MCF 10A (cell line): ENCODE measurements around the gene HBQ1. TPM values are rescaled to one million over a fixed set of nuclear protein-coding genes. Genes with fewer than 3 reads are reported as not detected.
"Not testable (repeated sequence)": the region's sequence is repeated elsewhere in the genome, so short reads cannot be mapped to it uniquely, and the experiment has no call there.

Experiments
- BruUV-seq: library from RNA; stranded (reverse); fragments of 400-500 nt; replicated peaks from 2 replicates; lab custom pipeline; 2021; lab: Mats Ljungman, UMichigan
- CTCF ChIA-PET: fragments of 300-600 bp; sonication (Branson Sonifier 250); formaldehyde crosslinking; extraction: SDS; loops from one replicate; lab custom pipeline; 2021; ENCODE audit warnings: antibody characterized with exemption, inconsistent platforms; lab: Yijun Ruan, JAX
- POLR2A ChIA-PET: fragments of 300-600, 350-650 bp; sonication (Branson Sonifier 250); formaldehyde crosslinking; extraction: SDS; loops from one replicate; lab custom pipeline; 2020; ENCODE audit warnings: antibody characterized with exemption, inconsistent platforms; lab: Yijun Ruan, JAX
- DNase-seq: peaks from one replicate; pipeline ENCODE4 v3.0.0-alpha.2; 2018; ENCODE audit not compliant: unreplicated experiment
- H3K27ac Mint-ChIP-seq: one replicate; pipeline ENCODE4 v1.8.0; 2022; ENCODE audit warnings: mild to moderate bottlenecking, low read depth, mixed read lengths; ENCODE audit not compliant: unreplicated experiment
- H3K27me3 Mint-ChIP-seq: one replicate; pipeline ENCODE4 v1.8.0; 2022; ENCODE audit warnings: mixed read lengths; ENCODE audit not compliant: insufficient read depth, unreplicated experiment
- H3K36me3 Mint-ChIP-seq: one replicate; pipeline ENCODE4 v1.8.0; 2022; ENCODE audit warnings: mild to moderate bottlenecking, moderate library complexity, mixed read lengths; ENCODE audit not compliant: insufficient read depth, unreplicated experiment
- H3K4me1 Mint-ChIP-seq: one replicate; pipeline ENCODE4 v1.8.0; 2022; ENCODE audit warnings: mixed read lengths; ENCODE audit not compliant: insufficient read depth, unreplicated experiment
- H3K4me3 Mint-ChIP-seq: one replicate; pipeline ENCODE4 v1.8.0; 2022; ENCODE audit warnings: mild to moderate bottlenecking, moderate library complexity, mixed read lengths; ENCODE audit not compliant: unreplicated experiment
- H3K9me3 Mint-ChIP-seq: one replicate; pipeline ENCODE4 v1.8.0; 2022; ENCODE audit warnings: mixed read lengths; ENCODE audit not compliant: unreplicated experiment
- intact Hi-C: fragments of 100-400 bp; cut with micrococcal nuclease; formaldehyde crosslinking; loops from 2 replicates; pipeline ENCODE4 v1.14.1; 2022
- total RNA-seq: library from RNA; stranded (reverse); gene quantifications from 2 replicates; pipeline ENCODE4 v1.2.3, GENCODE V29; 2022
- TF ChIP-seq, protein P1 (sequence below): fragments of 200-600 bp; IDR thresholded peaks from one replicate; pipeline ENCODE4 v1.8.0; 2022; ENCODE audit warnings: antibody characterized with exemption, mild to moderate bottlenecking; ENCODE audit not compliant: unreplicated experiment

Gene HBQ1
- total RNA-seq, 1 experiment from 2014 or later: not detected

DNA sequence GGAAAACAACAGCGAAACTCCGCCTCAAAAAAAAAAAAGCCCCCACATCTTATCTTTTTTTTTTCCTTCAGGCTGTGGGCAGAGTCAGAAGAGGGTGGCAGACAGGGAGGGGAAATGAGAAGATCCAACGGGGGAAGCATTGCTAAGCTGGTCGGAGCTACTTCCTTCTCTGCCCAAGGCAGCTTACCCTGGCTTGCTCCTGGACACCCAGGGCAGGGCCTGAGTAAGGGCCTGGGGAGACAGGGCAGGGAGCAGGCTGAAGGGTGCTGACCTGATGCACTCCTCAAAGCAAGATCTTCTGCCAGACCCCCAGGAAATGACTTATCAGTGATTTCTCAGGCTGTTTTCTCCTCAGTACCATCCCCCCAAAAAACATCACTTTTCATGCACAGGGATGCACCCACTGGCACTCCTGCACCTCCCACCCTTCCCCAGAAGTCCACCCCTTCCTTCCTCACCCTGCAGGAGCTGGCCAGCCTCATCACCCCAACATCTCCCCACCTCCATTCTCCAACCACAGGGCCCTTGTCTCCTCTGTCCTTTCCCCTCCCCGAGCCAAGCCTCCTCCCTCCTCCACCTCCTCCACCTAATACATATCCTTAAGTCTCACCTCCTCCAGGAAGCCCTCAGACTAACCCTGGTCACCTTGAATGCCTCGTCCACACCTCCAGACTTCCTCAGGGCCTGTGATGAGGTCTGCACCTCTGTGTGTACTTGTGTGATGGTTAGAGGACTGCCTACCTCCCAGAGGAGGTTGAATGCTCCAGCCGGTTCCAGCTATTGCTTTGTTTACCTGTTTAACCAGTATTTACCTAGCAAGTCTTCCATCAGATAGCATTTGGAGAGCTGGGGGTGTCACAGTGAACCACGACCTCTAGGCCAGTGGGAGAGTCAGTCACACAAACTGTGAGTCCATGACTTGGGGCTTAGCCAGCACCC is 5.0 kb upstream of the HBQ1 start:
- DNase-seq: no peak
- Mint-ChIP-seq H3K4me1 (no peaks in the 10 kb centered on the region), H3K4me3 (no peak overlapping the region), H3K27ac (no peak overlapping the region), H3K36me3 (no peaks in the 10 kb centered on the region), H3K27me3 (peaks cover 58% of the 10 kb centered on the region), H3K9me3 (no peaks in the 10 kb centered on the region)
- TF ChIP-seq, protein P1, sequence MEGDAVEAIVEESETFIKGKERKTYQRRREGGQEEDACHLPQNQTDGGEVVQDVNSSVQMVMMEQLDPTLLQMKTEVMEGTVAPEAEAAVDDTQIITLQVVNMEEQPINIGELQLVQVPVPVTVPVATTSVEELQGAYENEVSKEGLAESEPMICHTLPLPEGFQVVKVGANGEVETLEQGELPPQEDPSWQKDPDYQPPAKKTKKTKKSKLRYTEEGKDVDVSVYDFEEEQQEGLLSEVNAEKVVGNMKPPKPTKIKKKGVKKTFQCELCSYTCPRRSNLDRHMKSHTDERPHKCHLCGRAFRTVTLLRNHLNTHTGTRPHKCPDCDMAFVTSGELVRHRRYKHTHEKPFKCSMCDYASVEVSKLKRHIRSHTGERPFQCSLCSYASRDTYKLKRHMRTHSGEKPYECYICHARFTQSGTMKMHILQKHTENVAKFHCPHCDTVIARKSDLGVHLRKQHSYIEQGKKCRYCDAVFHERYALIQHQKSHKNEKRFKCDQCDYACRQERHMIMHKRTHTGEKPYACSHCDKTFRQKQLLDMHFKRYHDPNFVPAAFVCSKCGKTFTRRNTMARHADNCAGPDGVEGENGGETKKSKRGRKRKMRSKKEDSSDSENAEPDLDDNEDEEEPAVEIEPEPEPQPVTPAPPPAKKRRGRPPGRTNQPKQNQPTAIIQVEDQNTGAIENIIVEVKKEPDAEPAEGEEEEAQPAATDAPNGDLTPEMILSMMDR: no peak
- intact Hi-C loops: no loop called here
- ChIA-PET CTCF (interaction anchor here (0.6 to 1.4 kb wide), 3 partner anchors 30 to 78 kb away, joined by 3 to 6 read pairs (median 3); no protein-coding TSS in a partner anchor), POLR2A (interaction anchor here (0.9 kb wide), 1 partner anchor 15 kb away, joined by 3 read pairs; no protein-coding TSS in a partner anchor)
- BruUV-seq: no TSS peak

GRCh38 chr16:176006-176405 is 4.3 kb upstream of the HBQ1 start:
- CTCF ChIA-PET: interaction anchor here (1.4 kb wide), 1 partner anchor 69 kb away, joined by 6 read pairs; no protein-coding TSS in a partner anchor
- H3K36me3 Mint-ChIP-seq, H3K4me1 Mint-ChIP-seq, POLR2A ChIA-PET, H3K27ac Mint-ChIP-seq, DNase-seq, BruUV-seq, H3K4me3 Mint-ChIP-seq, intact Hi-C loops, H3K9me3 Mint-ChIP-seq: not testable (repeated sequence)
- peaks cover 50% of the 10 kb centered on the region for H3K27me3 Mint-ChIP-seq

DNA sequence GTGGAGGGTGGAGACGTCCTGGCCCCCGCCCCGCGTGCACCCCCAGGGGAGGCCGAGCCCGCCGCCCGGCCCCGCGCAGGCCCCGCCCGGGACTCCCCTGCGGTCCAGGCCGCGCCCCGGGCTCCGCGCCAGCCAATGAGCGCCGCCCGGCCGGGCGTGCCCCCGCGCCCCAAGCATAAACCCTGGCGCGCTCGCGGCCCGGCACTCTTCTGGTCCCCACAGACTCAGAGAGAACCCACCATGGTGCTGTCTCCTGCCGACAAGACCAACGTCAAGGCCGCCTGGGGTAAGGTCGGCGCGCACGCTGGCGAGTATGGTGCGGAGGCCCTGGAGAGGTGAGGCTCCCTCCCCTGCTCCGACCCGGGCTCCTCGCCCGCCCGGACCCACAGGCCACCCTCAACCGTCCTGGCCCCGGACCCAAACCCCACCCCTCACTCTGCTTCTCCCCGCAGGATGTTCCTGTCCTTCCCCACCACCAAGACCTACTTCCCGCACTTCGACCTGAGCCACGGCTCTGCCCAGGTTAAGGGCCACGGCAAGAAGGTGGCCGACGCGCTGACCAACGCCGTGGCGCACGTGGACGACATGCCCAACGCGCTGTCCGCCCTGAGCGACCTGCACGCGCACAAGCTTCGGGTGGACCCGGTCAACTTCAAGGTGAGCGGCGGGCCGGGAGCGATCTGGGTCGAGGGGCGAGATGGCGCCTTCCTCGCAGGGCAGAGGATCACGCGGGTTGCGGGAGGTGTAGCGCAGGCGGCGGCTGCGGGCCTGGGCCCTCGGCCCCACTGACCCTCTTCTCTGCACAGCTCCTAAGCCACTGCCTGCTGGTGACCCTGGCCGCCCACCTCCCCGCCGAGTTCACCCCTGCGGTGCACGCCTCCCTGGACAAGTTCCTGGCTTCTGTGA is 3.5 kb upstream of the HBQ1 start, which contains the start of gene HBA1:
HBA1 (plus strand) TSS at position 204 of the 906 bp plus-strand sequence; CDS start at position 241, 37 bp downstream.
- CTCF ChIA-PET: interaction anchor here (0.8 kb wide), 1 partner anchor 70 kb away, joined by 3 read pairs; no protein-coding TSS in a partner anchor
- BruUV-seq, H3K4me1 Mint-ChIP-seq, intact Hi-C loops, H3K27ac Mint-ChIP-seq, H3K4me3 Mint-ChIP-seq, POLR2A ChIA-PET, H3K9me3 Mint-ChIP-seq, DNase-seq, H3K36me3 Mint-ChIP-seq: not testable (repeated sequence)
- peaks cover 43% of the 10 kb centered on the region for H3K27me3 Mint-ChIP-seq

- Mint-ChIP-seq H3K9me3 (no peaks in the 10 kb centered on the region), H3K4me3 (no peak overlapping the region), H3K36me3 (no peaks in the 10 kb centered on the region), H3K27me3 (peaks cover 37% of the 10 kb centered on the region), H3K4me1 (no peaks in the 10 kb centered on the region), H3K27ac (no peak overlapping the region)
- ChIA-PET POLR2A (no interaction called here), CTCF (interaction anchor here (0.6 to 0.8 kb wide), 2 partner anchors 56 to 71 kb away, joined by 3 read pairs; no protein-coding TSS in a partner anchor)
- no peak for DNase-seq
- TF ChIP-seq, protein P1: no peak
- intact Hi-C loops: no loop called here
- no TSS peak for BruUV-seq
Observed at GRCh38 chr16:177394-177822, 2.9 kb upstream of the HBQ1 start.
